Keratinocyte (primary cell): ENCODE measurements around the gene CLDN5. TPM values are rescaled to one million over a fixed set of nuclear protein-coding genes. Genes with fewer than 3 reads are reported as not detected.

Experiments used
- DNase-seq: peaks from one replicate; pipeline ENCODE4 v3.0.0-alpha.2; 2011; ENCODE audit warnings: low read depth, missing footprints, low spot score
- FAIRE-seq: peaks from 2 replicates; lab custom pipeline; 2011; peaks lifted over from hg19 to GRCh38; lab: Jason Lieb, UNC
- H2AFZ ChIP-seq: 2 replicates; pipeline ENCODE4 v1.6.0; 2012; ENCODE audit warnings: low read length, control low read depth, inconsistent platforms; ENCODE audit not compliant: control insufficient read depth
- H3K27ac ChIP-seq: 2 replicates; pipeline ENCODE4 v1.5.1; 2011; ENCODE audit warnings: low read length; ENCODE audit not compliant: control insufficient read depth, insufficient read depth
- H3K27me3 ChIP-seq: 3 replicates; pipeline ENCODE4 v1.6.0; 2011; ENCODE audit warnings: low read length; ENCODE audit not compliant: control insufficient read depth, insufficient read depth; ENCODE audit errors: extremely low read depth
- H3K36me3 ChIP-seq, 2 experiments: 2 replicates in 1 of 2; 3 replicates in 1 of 2; pipeline ENCODE4 v1.5.1; 2011; ENCODE audit warnings: low read length in 2 of 2, mild to moderate bottlenecking in 1 of 2; ENCODE audit not compliant: control insufficient read depth in 2 of 2, insufficient read depth in 2 of 2; ENCODE audit errors: extremely low read depth in 1 of 2
- H3K4me1 ChIP-seq: 3 replicates; pipeline ENCODE4 v1.5.1; 2011; ENCODE audit warnings: low read length; ENCODE audit not compliant: control insufficient read depth, insufficient read depth; ENCODE audit errors: extremely low read depth
- H3K4me2 ChIP-seq: 3 replicates; pipeline ENCODE4 v1.6.0; 2011; ENCODE audit warnings: low read depth, low read length; ENCODE audit not compliant: control insufficient read depth, insufficient read depth; ENCODE audit errors: extremely low read depth
- H3K4me3 ChIP-seq, 3 experiments: fragments of 200-600 bp in 1 of 3; sonication (generic) in 1 of 3; 2 replicates in 2 of 3; 3 replicates in 1 of 3; pipeline ENCODE4 v1.5.1; 2011 to 2016; ENCODE audit warnings: low read length in 3 of 3, mild to moderate bottlenecking in 3 of 3, control low read depth in 2 of 3, inconsistent platforms in 1 of 3, low read depth in 1 of 3, mixed read lengths in 1 of 3, mixed run types in 1 of 3, moderate library complexity in 1 of 3; ENCODE audit not compliant: control insufficient read depth in 2 of 3, insufficient read depth in 2 of 3; ENCODE audit errors: extremely low read depth in 1 of 3
- H3K79me2 ChIP-seq: 2 replicates; pipeline ENCODE4 v1.6.0; 2012; ENCODE audit warnings: low read length; ENCODE audit not compliant: control insufficient read depth, insufficient read depth
- H3K9ac ChIP-seq: 3 replicates; pipeline ENCODE4 v1.6.0; 2011; ENCODE audit warnings: low read length; ENCODE audit not compliant: control insufficient read depth, insufficient read depth; ENCODE audit errors: extremely low read depth
- H3K9me1 ChIP-seq: 3 replicates; pipeline ENCODE4 v1.6.0; 2011; ENCODE audit warnings: low read length; ENCODE audit not compliant: control insufficient read depth, insufficient read depth; ENCODE audit errors: extremely low read depth
- H3K9me3 ChIP-seq: 2 replicates; pipeline ENCODE4 v1.5.1; 2012; ENCODE audit warnings: low read depth, low read length; ENCODE audit not compliant: control insufficient read depth
- H4K20me1 ChIP-seq: 3 replicates; pipeline ENCODE4 v1.6.0; 2011; ENCODE audit warnings: low read length; ENCODE audit not compliant: control insufficient read depth, insufficient read depth; ENCODE audit errors: extremely low read depth
- CTCF ChIP-seq, 3 experiments: IDR thresholded peaks in 1 of 3; conservative IDR thresholded peaks in 1 of 3; optimal IDR thresholded peaks in 1 of 3; 2 replicates in 2 of 3; 3 replicates in 1 of 3; pipeline versions ENCODE3 to v1.5.1; 2011; ENCODE audit warnings: low read length in 3 of 3, mild to moderate bottlenecking in 3 of 3, moderate library complexity in 2 of 3, control low read depth in 1 of 3, inconsistent platforms in 1 of 3; ENCODE audit not compliant: insufficient read depth in 2 of 3; ENCODE audit errors: extremely low read depth in 1 of 3
- EZH2 ChIP-seq: IDR thresholded peaks from one replicate; pipeline ENCODE4 v1.6.1; 2012; ENCODE audit warnings: inconsistent platforms, mild to moderate bottlenecking, low read length, moderate library complexity
- dilution Hi-C: fragments of 300-500 bp; cut with MboI; formaldehyde crosslinking; loops from one replicate; pipeline ENCODE4 v1.7.0; 2020; ENCODE audit warnings: low sequenced_read_pairs; ENCODE audit not compliant: extremely low pct_ligation_motif_present
- polyA plus RNA-seq, 5 experiments: library from polyadenylated mRNA; depleted of rRNA in 3 of 5; stranded (reverse) in 3 of 5; stranded (forward) in 1 of 5; unstranded in 1 of 5; fragments of >200 nt; gene quantifications; 1 replicate in 1 of 5; 2 replicates in 3 of 5; 3 replicates in 1 of 5; pipeline versions ENCODE4 v1.2.1 to v1.2.3, GENCODE V29; 2011 to 2012; ENCODE audit warnings: missing spikeins in 2 of 5, low read depth in 1 of 5, low replicate concordance in 1 of 5

Gene CLDN5
- polyA plus RNA-seq, 1 donor (not counting 4 experiments of a cell fraction or from before 2014, with no cell fraction given): not detected

DNA sequence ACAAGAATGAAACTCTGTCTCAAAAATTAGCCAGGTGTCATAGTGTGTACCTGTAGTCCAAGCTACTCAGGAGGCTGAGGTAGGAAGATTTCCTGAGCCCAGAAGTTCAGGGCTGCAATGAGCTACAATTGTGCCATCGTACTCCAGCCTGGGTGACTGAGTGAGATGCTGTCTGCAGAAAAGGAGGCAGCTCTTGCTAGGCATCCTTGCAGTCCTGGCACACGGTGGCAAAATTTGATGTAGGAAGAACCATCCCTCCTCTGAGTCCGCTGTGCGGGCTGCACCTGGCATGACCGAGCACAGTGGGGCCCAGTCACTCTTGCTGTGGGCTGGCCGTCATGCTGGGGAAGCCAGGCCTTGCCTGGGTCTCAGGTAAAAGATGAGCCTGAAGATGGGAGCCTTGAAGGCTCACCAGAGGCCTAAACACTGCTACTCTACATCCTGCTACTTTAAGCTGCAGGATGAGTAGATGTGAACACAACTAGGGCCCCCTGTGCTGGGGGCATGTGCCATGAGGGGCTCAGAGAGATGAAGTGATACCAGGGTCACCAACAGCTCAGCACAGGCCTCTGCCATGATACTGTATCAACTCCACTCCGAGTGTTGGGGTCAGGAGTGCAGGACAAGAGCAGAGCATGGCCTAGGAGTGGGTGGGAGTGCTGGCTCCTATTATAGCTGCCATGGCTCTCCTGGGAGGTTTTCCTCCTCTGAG is 25.9 kb downstream of the CLDN5 start:
- H3K9me3 ChIP-seq: no peaks in the 10 kb centered on the region
- H3K9me1 ChIP-seq: no peaks in the 10 kb centered on the region
- TF ChIP-seq EZH2 (no peak), CTCF (optimal IDR thresholded peaks at IDR 0.05 in 1 of 3, IDR thresholded peaks at IDR 0.05 in 1 of 3, conservative IDR thresholded peaks at IDR 0.05 in 1 of 3; ENCODE audit: extremely low read depth in 1 of 3, insufficient read depth in 2 of 3, low read length in 3 of 3) (no peak)
- H3K4me1 ChIP-seq: no peaks in the 10 kb centered on the region
- DNase-seq (no peak), FAIRE-seq (no peak)
- H3K27ac ChIP-seq: no peak overlapping the region
- H3K79me2 ChIP-seq: no peaks in the 10 kb centered on the region
- H2AFZ ChIP-seq: no peak overlapping the region
- peaks cover 0 to 2% of the 10 kb centered on the region in 2 experiments for H3K36me3 ChIP-seq
- H3K9ac ChIP-seq: no peak overlapping the region
- H3K4me2 ChIP-seq: no peak overlapping the region
- dilution Hi-C loops: no loop called here
- no peaks in the 10 kb centered on the region for H3K27me3 ChIP-seq
- no peak overlapping the region for H3K4me3 ChIP-seq
- no peaks in the 10 kb centered on the region for H4K20me1 ChIP-seq

- Histone ChIP-seq H4K20me1 (no peaks in the 10 kb centered on the region), H3K4me1 (no peaks in the 10 kb centered on the region), H3K27ac (no peak overlapping the region), H3K27me3 (no peaks in the 10 kb centered on the region), H3K9me3 (no peaks in the 10 kb centered on the region), H3K4me2 (no peak overlapping the region), H3K4me3 (no peak overlapping the region), H3K9me1 (no peaks in the 10 kb centered on the region), H3K36me3 (peaks cover 0 to 2% of the 10 kb centered on the region in 2 experiments), H3K9ac (no peak overlapping the region), H3K79me2 (no peaks in the 10 kb centered on the region), H2AFZ (no peak overlapping the region)
- DNase-seq: no peak
- no peak for FAIRE-seq
- dilution Hi-C loops: no loop called here
- TF ChIP-seq EZH2 (no peak), CTCF (optimal IDR thresholded peaks at IDR 0.05 in 1 of 3, IDR thresholded peaks at IDR 0.05 in 1 of 3, conservative IDR thresholded peaks at IDR 0.05 in 1 of 3; ENCODE audit: extremely low read depth in 1 of 3, insufficient read depth in 2 of 3, low read length in 3 of 3) (no peak)
Measured at GRCh38 chr22:19497245-19497644, 27.0 kb downstream of the CLDN5 start.
